SK-N-SH (cell line): ENCODE data around the gene HOXB7.

Experiments
- EP300 ChIP-seq, 2 experiments: IDR thresholded peaks; 2 replicates each; pipeline versions ENCODE4 v1.4.0 to v1.6.1; 2012; ENCODE audit warnings: borderline replicate concordance in 1 of 2, low read depth in 1 of 2, low read length in 1 of 2
- FOXM1 ChIP-seq: IDR thresholded peaks from 2 replicates; pipeline ENCODE4 v1.4.0; 2012; ENCODE audit warnings: low read depth, mild to moderate bottlenecking
- GABPA ChIP-seq: IDR thresholded peaks from 2 replicates; pipeline ENCODE4 v1.4.0; 2012; ENCODE audit warnings: low read depth, mild to moderate bottlenecking
- GATA2 ChIP-seq: sonication (generic); formaldehyde crosslinking; IDR thresholded peaks from 2 replicates; pipeline ENCODE4 v1.5.0; 2020; ENCODE audit warnings: mild to moderate bottlenecking, missing genetic modification reagents
- MEF2A ChIP-seq: IDR thresholded peaks from 2 replicates; pipeline ENCODE4 v1.4.0; 2012; ENCODE audit warnings: low read depth, borderline replicate concordance
- RAD21 ChIP-seq: IDR thresholded peaks from 2 replicates; pipeline ENCODE4 v1.6.1; 2012; ENCODE audit warnings: mild to moderate bottlenecking, low read length
- RCOR1 ChIP-seq: fragments of 150-350 bp; IDR thresholded peaks from 2 replicates; pipeline ENCODE4 v1.6.1; 2017; ENCODE audit warnings: antibody characterized with exemption, low read length
- RXRA ChIP-seq: IDR thresholded peaks from 2 replicates; pipeline ENCODE4 v1.4.0; 2012; ENCODE audit warnings: low read depth, mild to moderate bottlenecking, borderline replicate concordance
- TF ChIP-seq, protein P1 (sequence below): fragments of 200-600 bp; sonication (generic); IDR thresholded peaks from 2 replicates; pipeline ENCODE4 v1.6.1; 2017; ENCODE audit warnings: antibody characterized with exemption, mild to moderate bottlenecking, moderate library complexity
- TF ChIP-seq, protein P2 (sequence below): fragments of 150-350 bp; IDR thresholded peaks from 2 replicates; pipeline ENCODE4 v1.6.1; 2016; ENCODE audit warnings: mild to moderate bottlenecking, low read depth, low read length
- TF ChIP-seq, protein P3 (sequence below): IDR thresholded peaks from 2 replicates; pipeline ENCODE4 v1.4.0; 2012; ENCODE audit warnings: low read depth, borderline replicate concordance
- TF ChIP-seq, protein P4 (sequence below): IDR thresholded peaks from 2 replicates; pipeline ENCODE4; 2012

DNA sequence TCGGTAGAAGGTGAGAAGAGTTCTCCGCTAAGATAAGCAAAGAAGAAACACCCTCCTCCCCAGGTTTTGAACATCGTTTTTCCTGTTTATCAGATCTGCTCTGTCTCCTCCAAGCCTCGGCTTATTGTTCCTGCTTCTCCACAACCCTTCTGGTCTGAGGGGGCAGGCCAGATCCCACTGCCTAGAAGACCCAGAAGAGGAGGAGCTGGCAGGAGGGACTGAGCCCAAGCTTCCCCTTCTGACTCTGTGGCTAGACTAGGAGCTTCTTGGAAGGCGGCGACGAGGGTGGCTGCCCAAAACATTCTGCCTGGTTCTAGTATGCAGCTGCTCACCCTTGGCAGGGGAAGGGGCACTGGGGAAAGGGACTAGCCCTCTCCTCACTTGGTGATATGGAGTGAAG lies 12.1 kb downstream of the HOXB7 start:
- TF ChIP-seq FOXM1: no peak
- TF ChIP-seq, protein P1, sequence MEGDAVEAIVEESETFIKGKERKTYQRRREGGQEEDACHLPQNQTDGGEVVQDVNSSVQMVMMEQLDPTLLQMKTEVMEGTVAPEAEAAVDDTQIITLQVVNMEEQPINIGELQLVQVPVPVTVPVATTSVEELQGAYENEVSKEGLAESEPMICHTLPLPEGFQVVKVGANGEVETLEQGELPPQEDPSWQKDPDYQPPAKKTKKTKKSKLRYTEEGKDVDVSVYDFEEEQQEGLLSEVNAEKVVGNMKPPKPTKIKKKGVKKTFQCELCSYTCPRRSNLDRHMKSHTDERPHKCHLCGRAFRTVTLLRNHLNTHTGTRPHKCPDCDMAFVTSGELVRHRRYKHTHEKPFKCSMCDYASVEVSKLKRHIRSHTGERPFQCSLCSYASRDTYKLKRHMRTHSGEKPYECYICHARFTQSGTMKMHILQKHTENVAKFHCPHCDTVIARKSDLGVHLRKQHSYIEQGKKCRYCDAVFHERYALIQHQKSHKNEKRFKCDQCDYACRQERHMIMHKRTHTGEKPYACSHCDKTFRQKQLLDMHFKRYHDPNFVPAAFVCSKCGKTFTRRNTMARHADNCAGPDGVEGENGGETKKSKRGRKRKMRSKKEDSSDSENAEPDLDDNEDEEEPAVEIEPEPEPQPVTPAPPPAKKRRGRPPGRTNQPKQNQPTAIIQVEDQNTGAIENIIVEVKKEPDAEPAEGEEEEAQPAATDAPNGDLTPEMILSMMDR: no peak
- TF ChIP-seq, protein P2, sequence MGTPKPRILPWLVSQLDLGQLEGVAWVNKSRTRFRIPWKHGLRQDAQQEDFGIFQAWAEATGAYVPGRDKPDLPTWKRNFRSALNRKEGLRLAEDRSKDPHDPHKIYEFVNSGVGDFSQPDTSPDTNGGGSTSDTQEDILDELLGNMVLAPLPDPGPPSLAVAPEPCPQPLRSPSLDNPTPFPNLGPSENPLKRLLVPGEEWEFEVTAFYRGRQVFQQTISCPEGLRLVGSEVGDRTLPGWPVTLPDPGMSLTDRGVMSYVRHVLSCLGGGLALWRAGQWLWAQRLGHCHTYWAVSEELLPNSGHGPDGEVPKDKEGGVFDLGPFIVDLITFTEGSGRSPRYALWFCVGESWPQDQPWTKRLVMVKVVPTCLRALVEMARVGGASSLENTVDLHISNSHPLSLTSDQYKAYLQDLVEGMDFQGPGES: no peak
- TF ChIP-seq MEF2A: no peak
- TF ChIP-seq, protein P3, sequence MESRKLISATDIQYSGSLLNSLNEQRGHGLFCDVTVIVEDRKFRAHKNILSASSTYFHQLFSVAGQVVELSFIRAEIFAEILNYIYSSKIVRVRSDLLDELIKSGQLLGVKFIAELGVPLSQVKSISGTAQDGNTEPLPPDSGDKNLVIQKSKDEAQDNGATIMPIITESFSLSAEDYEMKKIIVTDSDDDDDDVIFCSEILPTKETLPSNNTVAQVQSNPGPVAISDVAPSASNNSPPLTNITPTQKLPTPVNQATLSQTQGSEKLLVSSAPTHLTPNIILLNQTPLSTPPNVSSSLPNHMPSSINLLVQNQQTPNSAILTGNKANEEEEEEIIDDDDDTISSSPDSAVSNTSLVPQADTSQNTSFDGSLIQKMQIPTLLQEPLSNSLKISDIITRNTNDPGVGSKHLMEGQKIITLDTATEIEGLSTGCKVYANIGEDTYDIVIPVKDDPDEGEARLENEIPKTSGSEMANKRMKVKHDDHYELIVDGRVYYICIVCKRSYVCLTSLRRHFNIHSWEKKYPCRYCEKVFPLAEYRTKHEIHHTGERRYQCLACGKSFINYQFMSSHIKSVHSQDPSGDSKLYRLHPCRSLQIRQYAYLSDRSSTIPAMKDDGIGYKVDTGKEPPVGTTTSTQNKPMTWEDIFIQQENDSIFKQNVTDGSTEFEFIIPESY: no peak
- no peak for TF ChIP-seq RCOR1
- TF ChIP-seq, protein P4, sequence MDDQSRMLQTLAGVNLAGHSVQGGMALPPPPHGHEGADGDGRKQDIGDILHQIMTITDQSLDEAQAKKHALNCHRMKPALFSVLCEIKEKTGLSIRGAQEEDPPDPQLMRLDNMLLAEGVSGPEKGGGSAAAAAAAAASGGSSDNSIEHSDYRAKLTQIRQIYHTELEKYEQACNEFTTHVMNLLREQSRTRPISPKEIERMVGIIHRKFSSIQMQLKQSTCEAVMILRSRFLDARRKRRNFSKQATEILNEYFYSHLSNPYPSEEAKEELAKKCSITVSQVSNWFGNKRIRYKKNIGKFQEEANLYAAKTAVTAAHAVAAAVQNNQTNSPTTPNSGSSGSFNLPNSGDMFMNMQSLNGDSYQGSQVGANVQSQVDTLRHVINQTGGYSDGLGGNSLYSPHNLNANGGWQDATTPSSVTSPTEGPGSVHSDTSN: no peak
- no peak for TF ChIP-seq GATA2
- no peak for TF ChIP-seq RXRA
- no peak for TF ChIP-seq EP300 (IDR thresholded peaks at IDR 0.05; ENCODE audit: borderline replicate concordance in 1 of 2, low read depth in 1 of 2, low read length in 1 of 2)
- no peak for TF ChIP-seq RAD21
- no peak for TF ChIP-seq GABPA
